ENCODE data around the gene WNT7B.

WNT7B gene

GRCh38 chr22:45977003-45977411, at the start of gene WNT7B:
WNT7B (minus strand) TSS chr22:45977162; CDS start chr22:45976754, 408 bp downstream.
- DNase-seq (ENCODE audit: insufficient read length, low spot score), result no peak
- no peak for FAIRE-seq
- TF ChIP-seq, protein P1, sequence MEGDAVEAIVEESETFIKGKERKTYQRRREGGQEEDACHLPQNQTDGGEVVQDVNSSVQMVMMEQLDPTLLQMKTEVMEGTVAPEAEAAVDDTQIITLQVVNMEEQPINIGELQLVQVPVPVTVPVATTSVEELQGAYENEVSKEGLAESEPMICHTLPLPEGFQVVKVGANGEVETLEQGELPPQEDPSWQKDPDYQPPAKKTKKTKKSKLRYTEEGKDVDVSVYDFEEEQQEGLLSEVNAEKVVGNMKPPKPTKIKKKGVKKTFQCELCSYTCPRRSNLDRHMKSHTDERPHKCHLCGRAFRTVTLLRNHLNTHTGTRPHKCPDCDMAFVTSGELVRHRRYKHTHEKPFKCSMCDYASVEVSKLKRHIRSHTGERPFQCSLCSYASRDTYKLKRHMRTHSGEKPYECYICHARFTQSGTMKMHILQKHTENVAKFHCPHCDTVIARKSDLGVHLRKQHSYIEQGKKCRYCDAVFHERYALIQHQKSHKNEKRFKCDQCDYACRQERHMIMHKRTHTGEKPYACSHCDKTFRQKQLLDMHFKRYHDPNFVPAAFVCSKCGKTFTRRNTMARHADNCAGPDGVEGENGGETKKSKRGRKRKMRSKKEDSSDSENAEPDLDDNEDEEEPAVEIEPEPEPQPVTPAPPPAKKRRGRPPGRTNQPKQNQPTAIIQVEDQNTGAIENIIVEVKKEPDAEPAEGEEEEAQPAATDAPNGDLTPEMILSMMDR (IDR thresholded peaks at IDR 0.05; ENCODE audit: insufficient read depth, missing control alignments), result no peak

- TF ChIP-seq, protein P1 (IDR thresholded peaks at IDR 0.05; ENCODE audit: insufficient read depth, missing control alignments), result no peak
- FAIRE-seq, result no peak
- no peak for DNase-seq (ENCODE audit: insufficient read length, low spot score)
Observed at GRCh38 chr22:46025973-46026898, 49.3 kb upstream of the WNT7B start.

GRCh38 chr22:46025225-46025972, 48.4 kb upstream of the WNT7B start:
- DNase-seq (ENCODE audit: insufficient read length, low spot score), result no peak
- TF ChIP-seq, protein P1 (IDR thresholded peaks at IDR 0.05; ENCODE audit: insufficient read depth, missing control alignments), result no peak
- no peak for FAIRE-seq

DNA sequence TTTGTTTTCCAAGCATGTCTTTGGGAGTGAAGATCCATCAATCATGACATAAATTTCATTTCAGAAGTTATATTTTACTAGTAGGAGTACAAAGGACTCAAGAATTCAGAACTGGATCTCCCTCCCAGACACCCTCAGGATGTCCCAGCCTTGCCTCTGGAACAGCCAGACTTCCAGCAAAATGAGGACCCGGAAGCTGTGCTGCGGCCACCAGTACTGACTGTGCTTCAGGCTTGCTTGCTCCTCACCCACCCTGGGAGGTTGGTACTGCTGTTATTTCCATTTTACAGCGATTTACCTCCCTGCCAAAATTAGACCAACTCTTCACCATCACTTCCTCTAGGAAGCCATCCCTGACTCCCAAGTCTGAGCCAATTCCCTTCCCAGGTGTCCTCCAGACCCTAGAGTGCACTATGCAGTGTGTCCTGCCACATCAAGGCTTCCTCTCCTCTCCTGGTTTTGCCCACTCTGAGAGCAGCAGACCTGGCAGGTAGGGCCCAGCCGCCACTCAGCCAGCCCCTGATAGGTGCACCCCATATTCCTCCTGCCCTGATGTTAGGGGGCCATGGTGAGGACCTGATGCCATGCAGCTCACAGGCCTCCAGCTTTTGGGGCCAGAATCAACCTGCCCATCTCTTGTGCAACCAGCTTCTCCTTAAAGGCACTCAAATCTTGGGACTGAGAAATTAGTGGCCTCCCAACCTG, 47.3 kb upstream of the WNT7B start:
- TF ChIP-seq, protein P1 (IDR thresholded peaks at IDR 0.05; ENCODE audit: insufficient read depth, missing control alignments), result no peak
- no peak for FAIRE-seq
- DNase-seq (ENCODE audit: insufficient read length, low spot score), result no peak

GRCh38 chr22:46023558-46023981, 46.6 kb upstream of the WNT7B start:
- no peak for DNase-seq (ENCODE audit: insufficient read length, low spot score)
- no peak for FAIRE-seq
- TF ChIP-seq, protein P1 (IDR thresholded peaks at IDR 0.05; ENCODE audit: insufficient read depth, missing control alignments), result no peak

GRCh38 chr22:46022881-46023512, 46.0 kb upstream of the WNT7B start:
- FAIRE-seq (no peak), DNase-seq (ENCODE audit: insufficient read length, low spot score) (no peak)
- TF ChIP-seq, protein P1 (IDR thresholded peaks at IDR 0.05; ENCODE audit: insufficient read depth, missing control alignments), result no peak
